H9 (cell line): Measurements from ENCODE around the gene ATRNL1. TPM values are rescaled to one million over a fixed set of nuclear protein-coding genes. Genes with fewer than 3 reads are reported as not detected.

Source experiments
- DNase-seq: peaks from one replicate; pipeline ENCODE4 v3.0.0-alpha.2; 2017
- H2AFZ ChIP-seq: one replicate; pipeline ENCODE4 v1.6.1; 2013; ENCODE audit warnings: mild to moderate bottlenecking, low read length, control low read depth, moderate library complexity
- H2AK5ac ChIP-seq: 2 replicates; pipeline ENCODE4 v1.6.1; 2013; ENCODE audit warnings: low read length, control low read depth, mixed read lengths; ENCODE audit not compliant: insufficient read length
- H2BK120ac ChIP-seq: one replicate; pipeline ENCODE4 v1.6.1; 2013; ENCODE audit warnings: low read depth, mild to moderate bottlenecking, low read length, control low read depth, inconsistent platforms; ENCODE audit not compliant: poor library complexity, severe bottlenecking
- H2BK12ac ChIP-seq: 2 replicates; pipeline ENCODE4 v1.6.1; 2013; ENCODE audit warnings: low read length, control low read depth, mixed read lengths, low read depth; ENCODE audit not compliant: insufficient read length
- H2BK15ac ChIP-seq: 2 replicates; pipeline ENCODE4 v1.6.1; 2013; ENCODE audit warnings: low read depth, low read length, control low read depth
- H2BK20ac ChIP-seq: one replicate; pipeline ENCODE4 v1.6.1; 2013; ENCODE audit warnings: low read depth, mild to moderate bottlenecking, low read length, control low read depth, inconsistent platforms; ENCODE audit not compliant: poor library complexity, severe bottlenecking
- H2BK5ac ChIP-seq: 2 replicates; pipeline ENCODE4 v1.6.1; 2013; ENCODE audit warnings: low read length, control low read depth, mixed read lengths; ENCODE audit not compliant: insufficient read length
- H3K14ac ChIP-seq: 2 replicates; pipeline ENCODE4 v1.6.1; 2013; ENCODE audit warnings: low read length, control low read depth; ENCODE audit not compliant: insufficient read depth
- H3K18ac ChIP-seq: 2 replicates; pipeline ENCODE4 v1.6.1; 2013; ENCODE audit warnings: low read depth, mild to moderate bottlenecking, mixed read lengths, low read length, control low read depth; ENCODE audit not compliant: insufficient read length
- H3K23ac ChIP-seq: 2 replicates; pipeline ENCODE4 v1.6.1; 2013; ENCODE audit warnings: low read length, control low read depth, mixed read lengths, low read depth; ENCODE audit not compliant: insufficient read length
- H3K23me2 ChIP-seq: 2 replicates; pipeline ENCODE4 v1.6.1; 2013; ENCODE audit warnings: low read depth, mild to moderate bottlenecking, mixed read lengths, low read length, control low read depth; ENCODE audit not compliant: insufficient read length, poor library complexity, severe bottlenecking
- H3K27ac ChIP-seq: 2 replicates; pipeline ENCODE4 v1.5.1; 2013; ENCODE audit warnings: low read length, control low read depth, mixed read lengths, low read depth; ENCODE audit not compliant: insufficient read length
- H3K27me3 ChIP-seq: 2 replicates; pipeline ENCODE4 v1.6.1; 2013; ENCODE audit warnings: low read length, control low read depth, inconsistent platforms; ENCODE audit not compliant: insufficient read depth
- H3K4ac ChIP-seq: 2 replicates; pipeline ENCODE4 v1.6.1; 2013; ENCODE audit warnings: low read depth, mild to moderate bottlenecking, control low read depth, inconsistent platforms, low read length, moderate library complexity
- H3K4me1 ChIP-seq: 2 replicates; pipeline ENCODE4 v1.6.1; 2013; ENCODE audit warnings: low read length, control low read depth, inconsistent platforms; ENCODE audit not compliant: insufficient read depth
- H3K4me2 ChIP-seq: 2 replicates; pipeline ENCODE4 v1.6.1; 2013; ENCODE audit warnings: low read length, control low read depth, mixed read lengths; ENCODE audit not compliant: insufficient read length, insufficient read depth
- H3K56ac ChIP-seq: 2 replicates; pipeline ENCODE4 v1.6.1; 2013; ENCODE audit warnings: low read depth, mild to moderate bottlenecking, mixed read lengths, low read length, control low read depth; ENCODE audit not compliant: insufficient read length
- H3K79me1 ChIP-seq: 2 replicates; pipeline ENCODE4 v1.6.1; 2013; ENCODE audit warnings: low read depth, mild to moderate bottlenecking, moderate library complexity, low read length, control low read depth, inconsistent platforms; ENCODE audit not compliant: insufficient read depth, poor library complexity, severe bottlenecking
- H3K79me2 ChIP-seq: 2 replicates; pipeline ENCODE4 v1.6.1; 2013; ENCODE audit warnings: low read length, control low read depth, inconsistent platforms; ENCODE audit not compliant: insufficient read depth
- H3K9ac ChIP-seq: 2 replicates; pipeline ENCODE4 v1.6.1; 2013; ENCODE audit warnings: low read length, control low read depth, mixed read lengths; ENCODE audit not compliant: insufficient read length; ENCODE audit errors: extremely low read depth
- H3K9me3 ChIP-seq: one replicate; pipeline ENCODE4 v1.6.1; 2013; ENCODE audit warnings: low read depth, low read length, inconsistent platforms; ENCODE audit not compliant: control insufficient read depth
- H3T11ph ChIP-seq: one replicate; pipeline ENCODE4 v1.6.1; 2013; ENCODE audit warnings: mild to moderate bottlenecking, low read length, control low read depth, inconsistent platforms
- H4K20me1 ChIP-seq: one replicate; pipeline ENCODE4 v1.6.1; 2013; ENCODE audit not compliant: control insufficient read depth, insufficient read length, insufficient read depth
- H4K5ac ChIP-seq: 2 replicates; pipeline ENCODE4 v1.6.1; 2013; ENCODE audit warnings: low read depth, mild to moderate bottlenecking, mixed read lengths, low read length, control low read depth; ENCODE audit not compliant: insufficient read length
- H4K8ac ChIP-seq: replicated peaks from 2 replicates; pipeline ENCODE4 v1.6.1; 2013; ENCODE audit warnings: low read length, control low read depth, mixed read lengths, low read depth; ENCODE audit not compliant: insufficient read length
- H4K91ac ChIP-seq: 2 replicates; pipeline ENCODE4 v1.6.1; 2013; ENCODE audit warnings: low read depth, mild to moderate bottlenecking, moderate library complexity, mixed read lengths, low read length, control low read depth; ENCODE audit not compliant: insufficient read length
- H3K27ac Mint-ChIP-seq, 3 experiments: 2 replicates in 2 of 3; 3 replicates in 1 of 3; pipeline ENCODE4 v1.8.0; 2020 to 2021; ENCODE audit warnings: mixed read lengths in 3 of 3, mild to moderate bottlenecking in 1 of 3, moderate library complexity in 1 of 3
- H3K27me3 Mint-ChIP-seq: 2 replicates; pipeline ENCODE4 v1.8.0; 2021; ENCODE audit warnings: low read depth, mild to moderate bottlenecking, moderate library complexity, mixed read lengths
- H3K36me3 Mint-ChIP-seq, 3 experiments: 2 replicates in 2 of 3; 3 replicates in 1 of 3; pipeline ENCODE4 v1.8.0; 2020 to 2021; ENCODE audit warnings: low read depth in 3 of 3, mixed read lengths in 3 of 3; ENCODE audit not compliant: insufficient read depth in 1 of 3
- H3K4me1 Mint-ChIP-seq, 2 experiments: 2 replicates each; pipeline ENCODE4 v1.8.0; 2020; ENCODE audit warnings: mixed read lengths in 2 of 2
- H3K4me3 Mint-ChIP-seq, 2 experiments: 2 replicates in 1 of 2; 3 replicates in 1 of 2; pipeline ENCODE4 v1.8.0; 2020 to 2021; ENCODE audit warnings: mild to moderate bottlenecking in 2 of 2, mixed read lengths in 2 of 2, moderate library complexity in 1 of 2
- H3K9me3 Mint-ChIP-seq, 2 experiments: 2 replicates in 1 of 2; 3 replicates in 1 of 2; pipeline ENCODE4 v1.8.0; 2020; ENCODE audit warnings: mild to moderate bottlenecking in 2 of 2, mixed read lengths in 2 of 2, moderate library complexity in 1 of 2
- CTCF ChIP-seq: fragments of 200-600 bp; sonication (generic); conservative IDR thresholded peaks from 3 replicates; pipeline ENCODE4 v1.8.0; 2021; ENCODE audit warnings: antibody characterized with exemption, mild to moderate bottlenecking
- WGBS: extraction: QIAGEN DNeasy Blood & Tissue Kit; methylation state at CpG from one replicate; pipeline ENCODE4 v1.1.7; 2013; ENCODE audit warnings: missing lambda C conversion rate, low lambda C conversion rate, mixed read lengths; ENCODE audit not compliant: insufficient read length; ENCODE audit errors: extremely low coverage; 5-methylcytosine and 5-hydroxymethylcytosine counted together
- total RNA-seq: library from RNA; stranded (reverse); gene quantifications from 2 replicates; pipeline ENCODE4 v1.2.1, GENCODE V29; 2021

The ATRNL1 gene
- total RNA-seq, 1 experiment from 2014 or later, result 9.2 TPM

- H3K56ac ChIP-seq, result no peak overlapping the region
Measured at GRCh38 chr10:115043719-115044118, 49.4 kb upstream of the ATRNL1 start.

More at GRCh38 chr10:115043719-115044118, 49.4 kb upstream of the ATRNL1 start:
- Histone ChIP-seq H4K5ac (no peak overlapping the region), H4K20me1 (no peaks in the 10 kb centered on the region), H2BK5ac (no peak overlapping the region), H3K79me1 (no peaks in the 10 kb centered on the region), H3K27ac (no peak overlapping the region), H3K23me2 (no peaks in the 10 kb centered on the region), H2AFZ (no peak overlapping the region), H3K14ac (no peak overlapping the region), H4K8ac (no peak overlapping the region), H3K9me3 (no peaks in the 10 kb centered on the region), H3K27me3 (no peaks in the 10 kb centered on the region), H3K18ac (no peak overlapping the region), H2BK120ac (no peak overlapping the region), H3K79me2 (no peaks in the 10 kb centered on the region), H4K91ac (no peak overlapping the region), H3T11ph (no peak overlapping the region), H3K4me1 (no peaks in the 10 kb centered on the region), H2BK20ac (no peak overlapping the region), H3K4ac (no peak overlapping the region), H3K23ac (no peak overlapping the region), H2BK12ac (no peak overlapping the region), H3K4me2 (no peak overlapping the region), H3K9ac (no peak overlapping the region), H2BK15ac (no peak overlapping the region), H2AK5ac (no peak overlapping the region)
- Mint-ChIP-seq H3K36me3 (peaks cover 0 to 2% (median 0%) of the 10 kb centered on the region in 3 experiments; a peak in 1 of 7 replicates), H3K4me3 (no peak overlapping the region), H3K4me1 (no peaks in the 10 kb centered on the region), H3K9me3 (peaks cover 0 to 2% of the 10 kb centered on the region in 2 experiments; a peak in 2 of 5 replicates), H3K27ac (no peak overlapping the region), H3K27me3 (no peaks in the 10 kb centered on the region)
- WGBS, result no CpG with 5 or more reads among the region's 4 CpGs
- no peak for DNase-seq
- TF ChIP-seq CTCF, result no peak
